Ectodermal cell (in vitro differentiated cells): ENCODE measurements around the gene COMMD3. TPM values are rescaled to one million over a fixed set of nuclear protein-coding genes. Genes with fewer than 3 reads are reported as not detected.

ENCODE experiments used
- H3K27ac ChIP-seq: 2 replicates; pipeline ENCODE4 v1.7.0; 2013; ENCODE audit warnings: mild to moderate bottlenecking, low read depth, low read length; ENCODE audit not compliant: insufficient read depth, poor library complexity, severe bottlenecking
- H3K27me3 ChIP-seq: 2 replicates; pipeline ENCODE4 v1.7.0; 2013; ENCODE audit warnings: mild to moderate bottlenecking, low read length; ENCODE audit not compliant: insufficient read depth, control insufficient read depth, poor library complexity, severe bottlenecking
- H3K36me3 ChIP-seq: one replicate; pipeline ENCODE4 v1.7.0; 2013; ENCODE audit warnings: low read length; ENCODE audit not compliant: control insufficient read depth, insufficient read depth
- H3K4me1 ChIP-seq: one replicate; pipeline ENCODE4 v1.7.0; 2013; ENCODE audit warnings: low read length; ENCODE audit not compliant: control insufficient read depth, insufficient read depth
- H3K4me3 ChIP-seq: 2 replicates; pipeline ENCODE4 v1.7.0; 2013; ENCODE audit warnings: low read depth, low read length, control low read depth; ENCODE audit not compliant: insufficient read depth
- H3K9me3 ChIP-seq: 2 replicates; pipeline ENCODE4 v1.7.0; 2013; ENCODE audit warnings: mild to moderate bottlenecking, low read length, moderate library complexity; ENCODE audit not compliant: control insufficient read depth
- WGBS, 2 experiments: methylation state at CpG; one replicate each; pipeline ENCODE4 v1.1.7; 2013; ENCODE audit warnings: missing lambda C conversion rate in 2 of 2; 5-methylcytosine and 5-hydroxymethylcytosine counted together
- polyA plus RNA-seq, 4 experiments: library from polyadenylated mRNA; stranded (reverse); fragments of 50-300 nt; gene quantifications; one replicate each; pipeline ENCODE4 v1.2.3, GENCODE V29; 2013

COMMD3 gene
- 20.5 TPM for polyA plus RNA-seq (2013, experiment 1 of 4)
- 22.0 TPM for polyA plus RNA-seq (2013, experiment 2 of 4)
- 19.9 TPM for polyA plus RNA-seq (2013, experiment 3 of 4)
- polyA plus RNA-seq (2013, experiment 4 of 4), result 23.6 TPM

DNA sequence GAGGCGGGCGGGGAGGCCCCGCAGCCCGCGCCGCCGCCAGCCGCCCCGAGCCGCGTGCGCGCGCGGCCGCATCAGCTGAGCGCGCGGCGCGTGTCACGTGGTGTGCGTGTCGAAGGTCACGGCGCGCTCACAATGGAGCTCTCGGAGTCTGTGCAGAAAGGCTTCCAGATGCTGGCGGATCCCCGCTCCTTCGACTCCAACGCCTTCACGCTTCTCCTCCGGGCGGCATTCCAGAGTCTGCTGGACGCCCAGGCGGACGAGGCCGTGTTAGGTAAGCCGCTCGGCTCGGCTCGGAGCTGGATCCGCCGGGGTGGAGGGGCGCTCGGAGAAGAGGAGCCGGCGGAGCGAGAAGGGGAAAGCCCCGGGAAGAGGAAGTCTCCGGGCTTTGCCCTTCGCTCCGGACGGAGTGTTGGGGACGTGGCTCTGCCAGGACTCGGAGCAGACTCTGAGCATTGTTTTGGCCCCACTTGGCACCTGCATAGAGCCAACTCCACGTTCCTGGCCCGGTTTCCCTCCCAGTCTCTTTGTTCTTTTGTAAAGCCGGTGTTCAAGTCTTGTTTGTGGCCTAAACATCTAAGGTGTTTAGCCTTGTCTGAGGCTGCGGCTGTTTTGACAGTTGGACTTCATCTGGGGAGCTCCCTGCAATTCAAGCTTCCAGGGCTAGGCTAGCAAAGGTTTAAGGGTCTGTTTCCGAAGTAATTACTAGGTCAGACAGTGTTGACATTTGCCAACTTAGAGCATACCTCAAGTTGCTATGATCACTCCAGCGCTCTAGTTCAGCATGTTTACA, at the start of gene COMMD3:
COMMD3 (plus strand) TSS at position 103 of the 790 bp plus-strand sequence; CDS start at position 133, 30 bp downstream.
- 0% methylated on average over 63 of the region's 63 CpGs for whole genome bisulfite sequencing, 2 experiments
- H3K4me1 ChIP-seq, result peaks cover 5% of the 10 kb centered on the region
- H3K27ac ChIP-seq, result peak within 1 kb of the TSS; percentile 76
- H3K9me3 ChIP-seq, result no peaks in the 10 kb centered on the region
- peak within 1 kb of the TSS; percentile 64 for H3K4me3 ChIP-seq
- H3K27me3 ChIP-seq, result peaks cover 67% of the 10 kb centered on the region
- no peaks in the 10 kb centered on the region for H3K36me3 ChIP-seq

DNA sequence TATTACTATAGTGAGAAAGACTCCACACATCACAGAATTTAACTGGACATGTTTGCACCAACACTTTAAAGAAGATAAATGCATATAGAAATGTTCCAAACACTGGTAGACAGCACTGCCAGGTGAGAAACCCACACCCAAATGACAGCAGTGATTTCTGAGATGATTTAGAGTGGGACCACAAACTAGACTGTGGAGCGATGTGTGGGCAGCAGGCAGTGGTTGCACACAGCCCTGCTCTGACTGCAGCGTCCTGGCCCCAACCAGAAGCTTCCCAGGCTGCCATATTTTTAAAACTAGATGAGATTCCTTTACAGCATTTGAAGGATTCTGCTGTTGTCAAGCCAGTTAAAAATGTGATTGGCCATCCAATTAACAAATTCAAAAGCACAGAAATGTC, 47.7 kb upstream of the COMMD3 start:
- WGBS, 2 experiments, result 91 to 96% methylated on average over 2 of the region's 2 CpGs
- Histone ChIP-seq H3K36me3 (no peaks in the 10 kb centered on the region), H3K27ac (no peak overlapping the region), H3K27me3 (no peaks in the 10 kb centered on the region), H3K4me1 (no peaks in the 10 kb centered on the region), H3K4me3 (no peak overlapping the region), H3K9me3 (no peaks in the 10 kb centered on the region)

- WGBS, 2 experiments, result 89 to 91% methylated on average over 6 of the region's 6 CpGs
- no peaks in the 10 kb centered on the region for H3K36me3 ChIP-seq
- H3K4me1 ChIP-seq, result no peaks in the 10 kb centered on the region
- no peaks in the 10 kb centered on the region for H3K9me3 ChIP-seq
- no peak overlapping the region for H3K27ac ChIP-seq
- H3K27me3 ChIP-seq, result no peaks in the 10 kb centered on the region
- no peak overlapping the region for H3K4me3 ChIP-seq
These were observed 44.4 kb upstream of the COMMD3 start for GRCh38 chr10:22271786-22272185.

GRCh38 chr10:22278441-22278782, 37.8 kb upstream of the COMMD3 start:
- Histone ChIP-seq H3K36me3 (no peaks in the 10 kb centered on the region), H3K27me3 (no peaks in the 10 kb centered on the region), H3K9me3 (no peaks in the 10 kb centered on the region), H3K4me3 (no peak overlapping the region), H3K27ac (no peak overlapping the region), H3K4me1 (peaks cover 4% of the 10 kb centered on the region)
- 93 to 97% methylated on average over 4 of the region's 4 CpGs for WGBS, 2 experiments

DNA sequence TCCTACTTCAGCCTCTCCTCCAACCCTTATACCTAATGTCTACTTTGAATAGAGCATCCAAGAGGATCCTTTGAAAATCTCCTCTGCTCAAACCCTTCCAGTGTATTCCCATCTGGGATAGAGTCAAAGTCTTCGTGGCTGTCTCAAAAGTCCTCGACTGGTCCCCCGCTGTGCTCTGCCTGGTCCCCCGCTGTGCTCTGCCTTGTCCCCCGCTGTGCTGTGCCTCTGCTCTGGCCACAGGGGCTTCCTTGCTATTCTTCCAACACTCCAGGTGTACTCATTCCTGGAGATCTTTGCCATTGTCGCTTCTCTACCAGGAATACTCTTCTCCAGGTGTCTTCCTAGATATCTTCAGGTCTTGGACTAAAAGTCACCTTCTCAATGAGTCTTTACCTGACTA, 36.1 kb upstream of the COMMD3 start:
- Histone ChIP-seq H3K27ac (no peak overlapping the region), H3K4me1 (peaks cover 4% of the 10 kb centered on the region), H3K9me3 (no peaks in the 10 kb centered on the region), H3K27me3 (no peaks in the 10 kb centered on the region), H3K36me3 (no peaks in the 10 kb centered on the region), H3K4me3 (no peak overlapping the region)
- WGBS, 2 experiments, result 41 to 42% methylated on average over 6 of the region's 6 CpGs

DNA sequence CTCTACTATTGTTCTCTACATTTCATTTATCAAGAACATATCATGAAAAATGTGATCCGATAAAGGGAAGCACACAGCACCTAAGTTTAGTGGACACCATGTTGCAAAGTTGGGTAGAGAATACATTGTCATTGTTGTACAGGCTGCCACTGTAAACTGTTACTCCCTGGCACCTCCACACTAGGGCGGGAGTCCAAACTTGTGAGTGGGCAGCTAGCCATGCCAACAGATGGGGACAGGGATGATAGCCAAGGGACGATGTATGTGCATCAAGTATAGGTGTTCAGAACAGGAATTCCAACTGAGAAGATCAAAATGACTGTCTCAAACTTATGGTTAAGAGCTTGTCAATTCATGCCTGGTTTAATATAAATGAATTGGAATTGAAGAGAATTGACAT, 31.1 kb upstream of the COMMD3 start:
- H3K4me3 ChIP-seq, result no peak overlapping the region
- no peaks in the 10 kb centered on the region for H3K36me3 ChIP-seq
- H3K4me1 ChIP-seq, result no peaks in the 10 kb centered on the region
- H3K27me3 ChIP-seq, result no peaks in the 10 kb centered on the region
- H3K9me3 ChIP-seq, result no peaks in the 10 kb centered on the region
- H3K27ac ChIP-seq, result no peak overlapping the region
- WGBS, 2 experiments, result 94 to 95% methylated on average over 3 of the region's 3 CpGs

- no peaks in the 10 kb centered on the region for H3K27me3 ChIP-seq
- no peaks in the 10 kb centered on the region for H3K36me3 ChIP-seq
- no peak overlapping the region for H3K27ac ChIP-seq
- H3K4me1 ChIP-seq, result no peaks in the 10 kb centered on the region
- no peak overlapping the region for H3K4me3 ChIP-seq
- 93 to 95% methylated on average over 1 to 3 of the region's 3 CpGs for WGBS, 2 experiments
- no peaks in the 10 kb centered on the region for H3K9me3 ChIP-seq
These were observed 22.3 kb upstream of the COMMD3 start for GRCh38 chr10:22293747-22294404.

GRCh38 chr10:22294694-22295093, 21.5 kb upstream of the COMMD3 start:
- WGBS, 2 experiments, result 83 to 85% methylated on average over 1 to 2 of the region's 2 CpGs
- H3K4me3 ChIP-seq, result no peak overlapping the region
- no peaks in the 10 kb centered on the region for H3K4me1 ChIP-seq
- H3K27me3 ChIP-seq, result no peaks in the 10 kb centered on the region
- no peak overlapping the region for H3K27ac ChIP-seq
- H3K36me3 ChIP-seq, result no peaks in the 10 kb centered on the region
- H3K9me3 ChIP-seq, result no peaks in the 10 kb centered on the region

GRCh38 chr10:22301193-22301592, 15.0 kb upstream of the COMMD3 start:
- Histone ChIP-seq H3K9me3 (no peaks in the 10 kb centered on the region), H3K36me3 (no peaks in the 10 kb centered on the region), H3K4me1 (no peaks in the 10 kb centered on the region), H3K4me3 (no peak overlapping the region), H3K27ac (no peak overlapping the region), H3K27me3 (no peaks in the 10 kb centered on the region)
- 93 to 95% methylated on average over 4 of the region's 4 CpGs for whole genome bisulfite sequencing, 2 experiments

GRCh38 chr10:22303461-22303860, 12.7 kb upstream of the COMMD3 start:
- Histone ChIP-seq H3K36me3 (no peaks in the 10 kb centered on the region), H3K27ac (no peak overlapping the region), H3K9me3 (no peaks in the 10 kb centered on the region), H3K27me3 (no peaks in the 10 kb centered on the region), H3K4me3 (no peak overlapping the region), H3K4me1 (no peaks in the 10 kb centered on the region)
- 82 to 86% methylated on average over 3 of the region's 3 CpGs for WGBS, 2 experiments
